MCF 10A (cell line): Measurements from ENCODE around the gene ADAM12. TPM values are rescaled to one million over a fixed set of nuclear protein-coding genes. Genes with fewer than 3 reads are reported as not detected.

Experiments
- BruUV-seq: library from RNA; stranded (reverse); fragments of 400-500 nt; replicated peaks from 2 replicates; lab custom pipeline; 2021; lab: Mats Ljungman, UMichigan
- CTCF ChIA-PET: fragments of 300-600 bp; sonication (Branson Sonifier 250); formaldehyde crosslinking; extraction: SDS; loops from one replicate; lab custom pipeline; 2021; ENCODE audit warnings: antibody characterized with exemption, inconsistent platforms; lab: Yijun Ruan, JAX
- POLR2A ChIA-PET: fragments of 300-600, 350-650 bp; sonication (Branson Sonifier 250); formaldehyde crosslinking; extraction: SDS; loops from one replicate; lab custom pipeline; 2020; ENCODE audit warnings: antibody characterized with exemption, inconsistent platforms; lab: Yijun Ruan, JAX
- DNase-seq: peaks from one replicate; pipeline ENCODE4 v3.0.0-alpha.2; 2018; ENCODE audit not compliant: unreplicated experiment
- H3K27ac Mint-ChIP-seq: one replicate; pipeline ENCODE4 v1.8.0; 2022; ENCODE audit warnings: mild to moderate bottlenecking, low read depth, mixed read lengths; ENCODE audit not compliant: unreplicated experiment
- H3K27me3 Mint-ChIP-seq: one replicate; pipeline ENCODE4 v1.8.0; 2022; ENCODE audit warnings: mixed read lengths; ENCODE audit not compliant: insufficient read depth, unreplicated experiment
- H3K36me3 Mint-ChIP-seq: one replicate; pipeline ENCODE4 v1.8.0; 2022; ENCODE audit warnings: mild to moderate bottlenecking, moderate library complexity, mixed read lengths; ENCODE audit not compliant: insufficient read depth, unreplicated experiment
- H3K4me1 Mint-ChIP-seq: one replicate; pipeline ENCODE4 v1.8.0; 2022; ENCODE audit warnings: mixed read lengths; ENCODE audit not compliant: insufficient read depth, unreplicated experiment
- H3K4me3 Mint-ChIP-seq: one replicate; pipeline ENCODE4 v1.8.0; 2022; ENCODE audit warnings: mild to moderate bottlenecking, moderate library complexity, mixed read lengths; ENCODE audit not compliant: unreplicated experiment
- H3K9me3 Mint-ChIP-seq: one replicate; pipeline ENCODE4 v1.8.0; 2022; ENCODE audit warnings: mixed read lengths; ENCODE audit not compliant: unreplicated experiment
- CTCF ChIP-seq: fragments of 200-600 bp; IDR thresholded peaks from one replicate; pipeline ENCODE4 v1.8.0; 2022; ENCODE audit warnings: antibody characterized with exemption, mild to moderate bottlenecking; ENCODE audit not compliant: unreplicated experiment
- intact Hi-C: fragments of 100-400 bp; cut with micrococcal nuclease; formaldehyde crosslinking; loops from 2 replicates; pipeline ENCODE4 v1.14.1; 2022
- total RNA-seq: library from RNA; stranded (reverse); gene quantifications from 2 replicates; pipeline ENCODE4 v1.2.3, GENCODE V29; 2022

ADAM12 gene
- total RNA-seq, 1 experiment from 2014 or later, result 2.2 TPM

DNA sequence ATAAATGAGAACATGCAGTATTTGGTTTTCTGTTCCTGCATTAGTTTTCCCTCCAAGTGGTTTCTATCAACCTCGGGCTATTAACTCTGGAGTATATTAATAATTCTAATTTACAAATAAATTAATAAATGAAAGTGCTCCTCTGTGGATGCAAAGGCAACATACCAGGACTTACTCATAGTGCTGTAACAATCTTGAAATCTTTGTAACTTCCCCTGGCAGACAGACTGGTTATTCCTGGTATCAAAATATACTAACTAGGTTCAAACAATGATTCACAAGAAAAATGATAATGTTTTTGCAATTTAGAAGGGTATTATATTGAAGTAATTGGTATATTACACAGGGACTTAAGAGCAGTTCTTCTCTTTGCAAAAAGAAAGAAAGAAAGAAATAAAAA is 314.7 kb downstream of the ADAM12 start:
- H3K27me3 Mint-ChIP-seq, result no peaks in the 10 kb centered on the region
- DNase-seq, result no peak
- no peak overlapping the region for H3K27ac Mint-ChIP-seq
- BruUV-seq, result no TSS peak
- no peak overlapping the region for H3K4me3 Mint-ChIP-seq
- peaks cover 8% of the 10 kb centered on the region for H3K4me1 Mint-ChIP-seq
- intact Hi-C loops, result no loop called here
- ChIA-PET CTCF (interaction anchor here (0.7 kb wide), 1 partner anchor 14 kb away, joined by 4 read pairs; no protein-coding TSS in a partner anchor), POLR2A (no interaction called here)
- no peaks in the 10 kb centered on the region for H3K36me3 Mint-ChIP-seq
- H3K9me3 Mint-ChIP-seq, result peaks cover 7% of the 10 kb centered on the region
- no peak for TF ChIP-seq CTCF

DNA sequence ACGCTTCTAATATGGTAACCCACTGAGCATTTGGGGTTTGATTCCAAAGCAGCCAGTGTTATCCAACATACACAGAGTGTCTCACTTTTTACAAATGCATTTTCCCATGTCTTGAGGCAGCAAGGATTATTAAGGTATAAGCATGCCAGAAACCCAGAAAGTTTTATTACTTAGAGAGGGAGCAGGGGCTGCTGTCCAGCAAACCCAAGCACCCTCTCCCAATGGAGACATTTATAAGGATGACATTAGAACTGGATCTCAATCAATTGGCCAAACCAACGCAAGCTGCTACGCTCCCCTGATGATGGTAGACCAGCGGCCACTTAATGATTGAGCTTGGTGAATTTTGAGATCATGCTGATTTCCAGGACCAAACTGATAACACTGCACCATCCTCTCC is 315.7 kb downstream of the ADAM12 start:
- H3K36me3 Mint-ChIP-seq, result no peaks in the 10 kb centered on the region
- peaks cover 7% of the 10 kb centered on the region for H3K9me3 Mint-ChIP-seq
- no peak for DNase-seq
- no peaks in the 10 kb centered on the region for H3K27me3 Mint-ChIP-seq
- CTCF ChIA-PET, result no interaction called here
- intact Hi-C loops, result no loop called here
- TF ChIP-seq CTCF, result no peak
- no peak overlapping the region for H3K27ac Mint-ChIP-seq
- no peak overlapping the region for H3K4me3 Mint-ChIP-seq
- no TSS peak for BruUV-seq
- POLR2A ChIA-PET, result no interaction called here
- H3K4me1 Mint-ChIP-seq, result peaks cover 8% of the 10 kb centered on the region

- intact Hi-C loops, result no loop called here
- no peak for TF ChIP-seq CTCF
- CTCF ChIA-PET, result interaction anchor here (0.9 kb wide), 1 partner anchor 11 kb away, joined by 3 read pairs; no protein-coding TSS in a partner anchor
- Mint-ChIP-seq H3K36me3 (no peaks in the 10 kb centered on the region), H3K27me3 (no peaks in the 10 kb centered on the region), H3K27ac (no peak overlapping the region), H3K4me3 (no peak overlapping the region), H3K9me3 (peaks cover 7% of the 10 kb centered on the region), H3K4me1 (peaks cover 14% of the 10 kb centered on the region)
- BruUV-seq, result no TSS peak
- DNase-seq, result no peak
- POLR2A ChIA-PET, result no interaction called here
Measured at GRCh38 chr10:126070476-126071215, 317.6 kb downstream of the ADAM12 start.

DNA sequence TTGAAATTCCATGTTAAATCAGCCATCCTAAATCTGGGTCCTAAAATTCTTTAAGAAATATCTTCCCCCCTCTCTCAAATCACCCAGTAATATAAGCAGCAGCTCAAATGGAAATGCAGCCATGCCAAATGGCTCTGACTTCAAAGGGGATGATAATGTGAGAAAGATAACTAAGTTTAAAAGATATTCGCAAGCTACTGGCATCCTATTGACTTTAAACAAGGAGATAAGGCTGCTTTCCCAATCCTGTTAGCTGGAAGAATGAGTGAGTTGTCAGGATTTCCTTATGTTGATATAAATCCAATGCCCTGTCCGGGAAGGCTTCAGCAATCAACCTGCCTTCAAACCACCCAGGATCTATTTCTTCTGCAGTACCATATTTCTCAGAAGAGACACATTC is 320.0 kb downstream of the ADAM12 start:
- peaks cover 13% of the 10 kb centered on the region for H3K4me1 Mint-ChIP-seq
- no TSS peak for BruUV-seq
- H3K27me3 Mint-ChIP-seq, result no peaks in the 10 kb centered on the region
- ChIA-PET POLR2A (interaction anchor here (1.2 kb wide), 1 partner anchor 13 kb away, joined by 3 read pairs; no protein-coding TSS in a partner anchor), CTCF (no interaction called here)
- no peak overlapping the region for H3K27ac Mint-ChIP-seq
- no peak overlapping the region for H3K4me3 Mint-ChIP-seq
- H3K9me3 Mint-ChIP-seq, result no peaks in the 10 kb centered on the region
- no peak for TF ChIP-seq CTCF
- DNase-seq, result no peak
- intact Hi-C loops, result no loop called here
- H3K36me3 Mint-ChIP-seq, result no peaks in the 10 kb centered on the region
